GM23248 (cell line): Measurements from ENCODE around the gene FHAD1.

Experiments used
- EZH2 ChIP-seq: fragments of 200-600 bp; sonication (generic); IDR thresholded peaks from 2 replicates; pipeline ENCODE4 v1.6.1; 2018; ENCODE audit warnings: antibody characterized with exemption, mild to moderate bottlenecking; ENCODE audit not compliant: insufficient read depth, poor library complexity, severe bottlenecking
- EZH2phosphoT487 ChIP-seq: fragments of 200-600 bp; sonication (generic); IDR thresholded peaks from 2 replicates; pipeline ENCODE4 v1.6.1; 2018; ENCODE audit warnings: antibody characterized with exemption, moderate library complexity, mild to moderate bottlenecking, low read depth; ENCODE audit not compliant: insufficient read depth

- no peak for TF ChIP-seq EZH2
- TF ChIP-seq EZH2phosphoT487, result no peak
These were observed 197.7 kb downstream of the FHAD1 start for GRCh38 chr1:15444468-15445389.
